Measurements from ENCODE around the gene BNIP5.

Gene BNIP5

DNA sequence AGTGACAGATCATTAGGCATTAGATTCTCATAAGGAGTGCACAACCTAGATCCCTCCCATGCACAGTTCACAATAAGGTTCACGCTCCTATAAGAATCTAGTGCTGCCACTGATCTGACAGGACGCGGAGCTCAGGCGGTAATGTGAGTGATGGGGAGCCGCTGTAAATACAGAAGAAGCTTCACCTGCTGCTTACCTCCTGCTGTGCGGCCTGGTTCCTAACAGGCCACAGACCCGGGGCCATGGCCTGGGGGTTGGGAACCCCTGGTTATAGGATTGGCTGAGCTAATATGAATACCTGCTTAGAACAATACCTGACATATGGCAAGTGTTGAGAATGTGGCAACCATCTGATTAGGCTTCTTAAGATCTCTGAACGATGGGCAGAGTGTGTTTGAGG, 64.5 kb downstream of the BNIP5 start:
- TF ChIP-seq CTCF (IDR thresholded peaks at IDR 0.05; ENCODE audit: extremely low read depth, missing control alignments): no peak
- DNase-seq (ENCODE audit: low spot score): no peak

- TF ChIP-seq CTCF (IDR thresholded peaks at IDR 0.05; ENCODE audit: extremely low read depth, missing control alignments): no peak
- no peak for DNase-seq (ENCODE audit: low spot score)
These were observed 66.6 kb downstream of the BNIP5 start, which contains the start of gene PNPLA1 for GRCh38 chr6:36269834-36270705. Gene PNPLA1 (plus strand): TSS chr6:36270060. CDS start chr6:36270460, 400 bp downstream.

GRCh38 chr6:36268478-36269275, 68.0 kb downstream of the BNIP5 start:
- no peak for TF ChIP-seq CTCF (IDR thresholded peaks at IDR 0.05; ENCODE audit: extremely low read depth, missing control alignments)
- DNase-seq (ENCODE audit: low spot score): no peak

GRCh38 chr6:36267731-36268477, 68.8 kb downstream of the BNIP5 start:
- TF ChIP-seq CTCF (IDR thresholded peaks at IDR 0.05; ENCODE audit: extremely low read depth, missing control alignments): no peak
- DNase-seq (ENCODE audit: low spot score): no peak

DNA sequence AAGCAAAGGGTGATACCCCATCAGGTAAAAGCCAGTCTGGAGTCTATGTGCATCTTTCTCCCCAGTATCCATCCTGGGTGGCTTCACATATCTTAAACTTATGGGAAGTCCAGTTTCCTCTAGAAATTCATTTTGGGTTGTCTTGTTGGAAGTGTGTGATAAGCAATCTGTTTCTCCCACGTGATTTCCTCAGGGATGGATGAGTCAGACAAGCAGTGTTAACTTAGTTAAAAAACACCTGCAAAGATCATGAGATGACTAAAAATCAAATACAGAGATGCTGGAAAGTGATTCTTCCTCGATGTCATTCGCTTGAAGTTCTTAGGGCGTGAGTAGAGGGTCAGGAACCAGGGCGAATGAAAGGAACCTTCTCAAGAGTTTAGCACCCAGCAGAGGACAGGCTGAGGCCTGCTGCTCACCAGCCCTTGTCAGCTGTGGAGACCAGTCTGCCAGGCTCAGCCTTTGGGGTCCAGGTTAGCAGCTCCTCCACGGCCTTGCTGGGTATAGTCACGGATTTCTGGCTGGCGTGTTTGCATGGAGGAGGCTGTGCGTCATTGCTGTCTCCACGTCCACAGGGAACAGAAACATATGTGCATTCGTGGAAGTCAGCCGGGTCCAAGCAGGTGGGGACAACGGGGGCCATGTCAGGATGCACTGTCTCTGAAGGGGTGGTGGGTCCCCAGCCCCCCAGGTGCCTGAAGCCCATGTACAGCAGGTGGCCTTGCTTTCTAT, 69.6 kb downstream of the BNIP5 start:
- no peak for DNase-seq (ENCODE audit: low spot score)
- no peak for TF ChIP-seq CTCF (IDR thresholded peaks at IDR 0.05; ENCODE audit: extremely low read depth, missing control alignments)
